ENCODE measurements around the gene ELFN1.

The ELFN1 gene

GRCh38 chr7:1729183-1729582 lies 59.1 kb downstream of the ELFN1 start:
- no peak for DNase-seq

GRCh38 chr7:1729773-1730172 lies 59.7 kb downstream of the ELFN1 start:
- no peak for DNase-seq

- no peak for DNase-seq
Measured at GRCh38 chr7:1732072-1732471, 62.0 kb downstream of the ELFN1 start.

GRCh38 chr7:1732645-1733044 lies 62.6 kb downstream of the ELFN1 start:
- no peak for DNase-seq

- DNase-seq: no peak
Measured at GRCh38 chr7:1733206-1733907, 63.3 kb downstream of the ELFN1 start.

- no peak for DNase-seq
Measured at GRCh38 chr7:1733908-1734730, 64.0 kb downstream of the ELFN1 start.

- DNase-seq: no peak
Measured at GRCh38 chr7:1735262-1735661, 65.2 kb downstream of the ELFN1 start.

- DNase-seq: no peak
Measured at GRCh38 chr7:1735806-1736483, 65.9 kb downstream of the ELFN1 start.

- DNase-seq: no peak
Measured at GRCh38 chr7:1736484-1736817, 66.4 kb downstream of the ELFN1 start.

- no peak for DNase-seq
Measured at GRCh38 chr7:1736830-1737229, 66.8 kb downstream of the ELFN1 start.

- DNase-seq: no peak
Measured at GRCh38 chr7:1737523-1737922, 67.4 kb downstream of the ELFN1 start.

- DNase-seq: no peak
Measured at GRCh38 chr7:1737956-1738355, 67.9 kb downstream of the ELFN1 start.

GRCh38 chr7:1738511-1738910 lies 68.4 kb downstream of the ELFN1 start:
- no peak for DNase-seq

- DNase-seq: no peak
Measured at GRCh38 chr7:1738956-1739355, 68.9 kb downstream of the ELFN1 start.

GRCh38 chr7:1739593-1739992 lies 69.5 kb downstream of the ELFN1 start:
- no peak for DNase-seq

GRCh38 chr7:1740214-1740613 lies 70.1 kb downstream of the ELFN1 start:
- no peak for DNase-seq

GRCh38 chr7:1741246-1741645 lies 71.2 kb downstream of the ELFN1 start:
- DNase-seq: no peak

GRCh38 chr7:1741751-1742554 lies 71.9 kb downstream of the ELFN1 start:
- DNase-seq: no peak

GRCh38 chr7:1742555-1743303 lies 72.7 kb downstream of the ELFN1 start:
- peak in 2 of 6 experiments; percentile 25 to 27 for DNase-seq

- no peak for DNase-seq
Measured at GRCh38 chr7:1743481-1744230, 73.6 kb downstream of the ELFN1 start.

GRCh38 chr7:1744296-1745017 lies 74.4 kb downstream of the ELFN1 start:
- no peak for DNase-seq

All from stimulated activated naive CD4-positive, alpha-beta T cell (primary cell).